Activated CD4-positive, alpha-beta memory T cell treated with anti-CD3 and anti-CD28 coated beads, Interleukin-2, amount 10 ng/mL, durations not matched to agents 7 days and 5 days (primary cell): ENCODE data around the gene MMP10. TPM values are rescaled to one million over a fixed set of nuclear protein-coding genes. Genes with fewer than 3 reads are reported as not detected.
"Not testable (repeated sequence)": the region's sequence is repeated elsewhere in the genome, so short reads cannot be mapped to it uniquely, and the experiment has no call there.

ENCODE experiments used
- CTCF ChIA-PET: fragments of 350-600 bp; sonication (Branson Sonifier 250); formaldehyde crosslinking; loops from one replicate; lab custom pipeline; 2021; ENCODE audit warnings: antibody characterized with exemption, inconsistent platforms; lab: Charles Lee
- POLR2A ChIA-PET: fragments of 350-600 bp; sonication (Branson Sonifier 250); formaldehyde crosslinking; loops from one replicate; lab custom pipeline; 2021; ENCODE audit warnings: antibody characterized with exemption; lab: Charles Lee
- DNase-seq: peaks from one replicate; pipeline ENCODE4 v3.0.0-alpha.2; 2020
- H3K27ac Mint-ChIP-seq: one replicate; pipeline ENCODE4 v1.8.0; 2021; ENCODE audit warnings: mild to moderate bottlenecking, mixed read lengths
- H3K27me3 Mint-ChIP-seq: one replicate; pipeline ENCODE4 v1.8.0; 2021; ENCODE audit warnings: mixed read lengths
- H3K36me3 Mint-ChIP-seq: one replicate; pipeline ENCODE4 v1.8.0; 2021; ENCODE audit warnings: low read depth, mixed read lengths
- H3K4me1 Mint-ChIP-seq: one replicate; pipeline ENCODE4 v1.8.0; 2021; ENCODE audit warnings: mixed read lengths
- H3K4me3 Mint-ChIP-seq: one replicate; pipeline ENCODE4 v1.8.0; 2021; ENCODE audit warnings: mild to moderate bottlenecking, mixed read lengths
- H3K9me3 Mint-ChIP-seq: one replicate; pipeline ENCODE4 v1.8.0; 2021; ENCODE audit warnings: mixed read lengths
- total RNA-seq, 2 experiments: library from RNA; stranded (reverse); gene quantifications; one replicate each; pipeline ENCODE4 v1.2.3, GENCODE V29; 2021

The MMP10 gene
- total RNA-seq, 2 experiments from 2014 or later: 0.58 TPM; not detected in 1

- CTCF ChIA-PET: no interaction called here
- H3K27ac Mint-ChIP-seq: no peak overlapping the region
- H3K4me3 Mint-ChIP-seq: no peak overlapping the region
- no peaks in the 10 kb centered on the region for H3K9me3 Mint-ChIP-seq
- H3K27me3 Mint-ChIP-seq: peaks cover 16% of the 10 kb centered on the region
- no peak for DNase-seq
- POLR2A ChIA-PET: no interaction called here
- no peaks in the 10 kb centered on the region for H3K4me1 Mint-ChIP-seq
- H3K36me3 Mint-ChIP-seq: no peaks in the 10 kb centered on the region
Measured at GRCh38 chr11:102770191-102770590, 10.2 kb downstream of the MMP10 start.

GRCh38 chr11:102767800-102768199, 12.6 kb downstream of the MMP10 start:
- Mint-ChIP-seq H3K4me1 (no peaks in the 10 kb centered on the region), H3K27me3 (peaks cover 13% of the 10 kb centered on the region), H3K27ac (no peak overlapping the region), H3K36me3 (no peaks in the 10 kb centered on the region), H3K4me3 (no peak overlapping the region), H3K9me3 (no peaks in the 10 kb centered on the region)
- ChIA-PET CTCF (no interaction called here), POLR2A (no interaction called here)
- no peak for DNase-seq

- CTCF ChIA-PET: no interaction called here
- no peak for DNase-seq
- peaks cover 2% of the 10 kb centered on the region for H3K4me1 Mint-ChIP-seq
- H3K36me3 Mint-ChIP-seq: no peaks in the 10 kb centered on the region
- H3K9me3 Mint-ChIP-seq: no peaks in the 10 kb centered on the region
- H3K4me3 Mint-ChIP-seq: no peak overlapping the region
- H3K27me3 Mint-ChIP-seq: peaks cover 9% of the 10 kb centered on the region
- POLR2A ChIA-PET: no interaction called here
- H3K27ac Mint-ChIP-seq: no peak overlapping the region
Measured at GRCh38 chr11:102763440-102763839, 17.0 kb downstream of the MMP10 start.

GRCh38 chr11:102762361-102762767, 18.1 kb downstream of the MMP10 start:
- H3K9me3 Mint-ChIP-seq: no peaks in the 10 kb centered on the region
- POLR2A ChIA-PET: interaction anchor here (0.9 kb wide), 1 partner anchor 10 kb away, joined by 3 read pairs; no protein-coding TSS in a partner anchor
- peaks cover 2% of the 10 kb centered on the region for H3K4me1 Mint-ChIP-seq
- CTCF ChIA-PET: no interaction called here
- H3K27ac Mint-ChIP-seq: no peak overlapping the region
- H3K27me3 Mint-ChIP-seq: peaks cover 9% of the 10 kb centered on the region
- H3K36me3 Mint-ChIP-seq: no peaks in the 10 kb centered on the region
- no peak overlapping the region for H3K4me3 Mint-ChIP-seq
- no peak for DNase-seq

- no peak for DNase-seq
- Mint-ChIP-seq H3K27ac (no peak overlapping the region), H3K36me3 (no peaks in the 10 kb centered on the region), H3K27me3 (peaks cover 9% of the 10 kb centered on the region), H3K4me1 (peaks cover 2% of the 10 kb centered on the region), H3K4me3 (no peak overlapping the region), H3K9me3 (no peaks in the 10 kb centered on the region)
- POLR2A ChIA-PET: no interaction called here
- CTCF ChIA-PET: no interaction called here
Measured at GRCh38 chr11:102761646-102762238, 18.7 kb downstream of the MMP10 start.

GRCh38 chr11:102760344-102761035, 19.9 kb downstream of the MMP10 start:
- Mint-ChIP-seq H3K9me3 (no peaks in the 10 kb centered on the region), H3K27ac (no peak overlapping the region), H3K36me3 (no peaks in the 10 kb centered on the region), H3K27me3 (peaks cover 9% of the 10 kb centered on the region), H3K4me1 (peaks cover 2% of the 10 kb centered on the region), H3K4me3 (no peak overlapping the region)
- POLR2A ChIA-PET: no interaction called here
- CTCF ChIA-PET: no interaction called here
- DNase-seq: no peak

- H3K27ac Mint-ChIP-seq: no peak overlapping the region
- DNase-seq: no peak
- H3K9me3 Mint-ChIP-seq: no peaks in the 10 kb centered on the region
- CTCF ChIA-PET: no interaction called here
- peaks cover 2% of the 10 kb centered on the region for H3K4me1 Mint-ChIP-seq
- POLR2A ChIA-PET: no interaction called here
- H3K27me3 Mint-ChIP-seq: peaks cover 11% of the 10 kb centered on the region
- H3K4me3 Mint-ChIP-seq: no peak overlapping the region
- no peaks in the 10 kb centered on the region for H3K36me3 Mint-ChIP-seq
Measured at GRCh38 chr11:102757823-102758549, 22.4 kb downstream of the MMP10 start.

GRCh38 chr11:102753267-102753666, 27.2 kb downstream of the MMP10 start:
- ChIA-PET POLR2A (no interaction called here), CTCF (interaction anchor here (1.0 kb wide), 1 partner anchor 18 kb away, joined by 3 read pairs; no protein-coding TSS in a partner anchor)
- H3K9me3 Mint-ChIP-seq: no peaks in the 10 kb centered on the region
- no peaks in the 10 kb centered on the region for H3K36me3 Mint-ChIP-seq
- DNase-seq: no peak
- H3K27me3 Mint-ChIP-seq: peaks cover 9% of the 10 kb centered on the region
- H3K4me1 Mint-ChIP-seq: no peaks in the 10 kb centered on the region
- H3K27ac Mint-ChIP-seq: no peak overlapping the region
- no peak overlapping the region for H3K4me3 Mint-ChIP-seq

- POLR2A ChIA-PET: no interaction called here
- peaks cover 2% of the 10 kb centered on the region for H3K9me3 Mint-ChIP-seq
- H3K36me3 Mint-ChIP-seq: no peaks in the 10 kb centered on the region
- H3K4me3 Mint-ChIP-seq: no peak overlapping the region
- no peak for DNase-seq
- no peak overlapping the region for H3K27ac Mint-ChIP-seq
- H3K27me3 Mint-ChIP-seq: peaks cover 9% of the 10 kb centered on the region
- CTCF ChIA-PET: no interaction called here
- no peaks in the 10 kb centered on the region for H3K4me1 Mint-ChIP-seq
Measured at GRCh38 chr11:102751673-102752072, 28.8 kb downstream of the MMP10 start.

GRCh38 chr11:102749101-102749722, 31.2 kb downstream of the MMP10 start:
- ChIA-PET CTCF (no interaction called here), POLR2A (no interaction called here)
- H3K27ac Mint-ChIP-seq: no peak overlapping the region
- H3K36me3 Mint-ChIP-seq: no peaks in the 10 kb centered on the region
- H3K4me3 Mint-ChIP-seq: no peak overlapping the region
- H3K27me3 Mint-ChIP-seq: peaks cover 7% of the 10 kb centered on the region
- H3K4me1 Mint-ChIP-seq: no peaks in the 10 kb centered on the region
- no peak for DNase-seq
- peaks cover 2% of the 10 kb centered on the region for H3K9me3 Mint-ChIP-seq

- H3K27me3 Mint-ChIP-seq, H3K27ac Mint-ChIP-seq, H3K4me1 Mint-ChIP-seq, H3K4me3 Mint-ChIP-seq, POLR2A ChIA-PET, H3K36me3 Mint-ChIP-seq, DNase-seq, H3K9me3 Mint-ChIP-seq, CTCF ChIA-PET: not testable (repeated sequence)
Measured at GRCh38 chr11:102746746-102747578, 33.5 kb downstream of the MMP10 start.

- no peak overlapping the region for H3K27ac Mint-ChIP-seq
- H3K4me1 Mint-ChIP-seq: no peaks in the 10 kb centered on the region
- CTCF ChIA-PET: interaction anchor here (0.9 to 1.5 kb wide), 3 partner anchors 16 to 206 kb away, joined by 3 to 5 read pairs (median 3); no protein-coding TSS in a partner anchor
- DNase-seq: no peak
- no peak overlapping the region for H3K4me3 Mint-ChIP-seq
- H3K27me3 Mint-ChIP-seq: peaks cover 8% of the 10 kb centered on the region
- H3K36me3 Mint-ChIP-seq: no peaks in the 10 kb centered on the region
- H3K9me3 Mint-ChIP-seq: no peaks in the 10 kb centered on the region
- POLR2A ChIA-PET: no interaction called here
Measured at GRCh38 chr11:102734650-102735049, 45.8 kb downstream of the MMP10 start.
